Upper lobe of left lung (tissue), 4 donors: ENCODE data around the gene SCARB1.

Experiments used
- CTCF ChIP-seq, 6 experiments: fragments of 450-650 bp in 4 of 6; fragments of 200-600 bp in 2 of 6; sonication (generic) in 2 of 6; IDR thresholded peaks; one replicate each; pipeline ENCODE4 v1.5.1; 2016 to 2019; ENCODE audit warnings: antibody characterized with exemption in 6 of 6
- POLR2A ChIP-seq, 4 donors: fragments of 450-650 bp; IDR thresholded peaks; one replicate each; pipeline ENCODE4 v1.5.1; 2016 to 2017; ENCODE audit warnings: antibody characterized with exemption in 4 of 4, mild to moderate bottlenecking in 2 of 4
- POLR2AphosphoS5 ChIP-seq, 2 donors: sonication (generic); formaldehyde crosslinking; IDR thresholded peaks; one replicate each; pipeline ENCODE4 v1.5.1; 2017; ENCODE audit warnings: antibody characterized with exemption in 2 of 2

- no peak for TF ChIP-seq POLR2A (IDR thresholded peaks at IDR 0.05)
- no peak for TF ChIP-seq CTCF (IDR thresholded peaks at IDR 0.05)
- no peak for TF ChIP-seq POLR2AphosphoS5 (IDR thresholded peaks at IDR 0.05)
These were observed 68.3 kb downstream of the SCARB1 start for GRCh38 chr12:124795081-124795948.
